ENCODE results near the gene FAM171A2. TPM values are rescaled to one million over a fixed set of nuclear protein-coding genes. Genes with fewer than 3 reads are reported as not detected.

FAM171A2 gene
- total and polyA plus RNA-seq, 7 donors: 0.66 to 1.7 (median 1.4) TPM; not detected in 2

DNA sequence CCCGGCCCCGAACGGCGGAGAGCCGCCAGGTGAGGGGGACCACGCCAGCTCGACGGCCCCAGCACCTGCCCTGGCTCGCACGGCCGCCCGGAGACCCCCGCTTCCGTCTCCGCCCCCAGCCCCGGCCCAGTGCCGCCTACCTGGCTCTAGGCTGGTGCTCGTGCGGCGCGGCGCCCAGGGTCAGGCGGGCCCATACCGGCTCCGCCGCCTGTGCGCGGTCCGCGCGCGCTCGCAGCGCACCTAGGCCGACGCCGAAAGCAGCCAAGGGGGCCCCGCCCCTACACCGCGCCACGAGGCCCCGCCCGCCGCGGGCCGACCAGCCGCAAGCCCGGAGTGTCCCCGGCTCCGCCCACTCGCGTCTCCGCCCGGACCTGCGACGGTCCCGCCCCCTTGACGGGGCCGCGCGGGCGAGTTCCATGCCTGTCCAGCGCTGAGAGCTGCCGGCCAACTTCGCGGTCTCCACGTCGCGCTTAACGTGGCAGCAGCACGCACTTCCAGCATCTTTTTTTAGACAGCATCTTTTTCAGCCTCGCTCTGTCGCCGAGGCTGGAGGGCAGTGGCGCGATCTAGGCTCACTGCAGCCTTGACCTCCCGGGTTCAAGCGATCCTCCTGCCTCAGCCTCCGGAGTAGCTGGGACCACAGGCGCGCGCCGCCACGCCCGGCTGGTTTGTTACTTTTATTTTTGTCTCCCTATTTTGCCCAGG is 38.9 kb downstream of the FAM171A2 start, which contains the start of gene SLC25A39:
TSS of gene SLC25A39 (minus strand) at position 253 of the 705 bp plus-strand sequence. CDS start 1,261 bp downstream, outside the sequence.
- Histone ChIP-seq H3K27ac (peak within 1 kb of the TSS; percentile 94 to 99 (median 97)), H3K9me3 (no peaks in the 10 kb centered on the region), H3K27me3 (no peaks in the 10 kb centered on the region), H3K4me3 (peak within 1 kb of the TSS; percentile 67 to 97 (median 88)), H3K36me3 (peaks cover 22 to 30% (median 26%) of the 10 kb centered on the region in 4 donors), H3K4me1 (peaks cover 0 to 35% (median 26%) of the 10 kb centered on the region in 4 donors)
- WGBS, 2 donors: 0 to 1% methylated on average over 85 of the region's 85 CpGs
- DNase-seq: peak; percentile 98
- TF ChIP-seq POLR2AphosphoS5 (IDR thresholded peaks at IDR 0.05): peak; percentile 88 to 97 (median 94)
- TF ChIP-seq, protein P1, sequence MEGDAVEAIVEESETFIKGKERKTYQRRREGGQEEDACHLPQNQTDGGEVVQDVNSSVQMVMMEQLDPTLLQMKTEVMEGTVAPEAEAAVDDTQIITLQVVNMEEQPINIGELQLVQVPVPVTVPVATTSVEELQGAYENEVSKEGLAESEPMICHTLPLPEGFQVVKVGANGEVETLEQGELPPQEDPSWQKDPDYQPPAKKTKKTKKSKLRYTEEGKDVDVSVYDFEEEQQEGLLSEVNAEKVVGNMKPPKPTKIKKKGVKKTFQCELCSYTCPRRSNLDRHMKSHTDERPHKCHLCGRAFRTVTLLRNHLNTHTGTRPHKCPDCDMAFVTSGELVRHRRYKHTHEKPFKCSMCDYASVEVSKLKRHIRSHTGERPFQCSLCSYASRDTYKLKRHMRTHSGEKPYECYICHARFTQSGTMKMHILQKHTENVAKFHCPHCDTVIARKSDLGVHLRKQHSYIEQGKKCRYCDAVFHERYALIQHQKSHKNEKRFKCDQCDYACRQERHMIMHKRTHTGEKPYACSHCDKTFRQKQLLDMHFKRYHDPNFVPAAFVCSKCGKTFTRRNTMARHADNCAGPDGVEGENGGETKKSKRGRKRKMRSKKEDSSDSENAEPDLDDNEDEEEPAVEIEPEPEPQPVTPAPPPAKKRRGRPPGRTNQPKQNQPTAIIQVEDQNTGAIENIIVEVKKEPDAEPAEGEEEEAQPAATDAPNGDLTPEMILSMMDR (IDR thresholded peaks at IDR 0.05): no peak
- no peak for TF ChIP-seq EP300 (IDR thresholded peaks at IDR 0.05)
- TF ChIP-seq POLR2A (IDR thresholded peaks at IDR 0.05): peak; percentile 34 to 50
- intact Hi-C loops (cut with DNase I): loop anchor here (1.0 kb wide), 2 partner anchors 16 to 103 kb away; partner anchors contain the start of gene RUNDC3A

DNA sequence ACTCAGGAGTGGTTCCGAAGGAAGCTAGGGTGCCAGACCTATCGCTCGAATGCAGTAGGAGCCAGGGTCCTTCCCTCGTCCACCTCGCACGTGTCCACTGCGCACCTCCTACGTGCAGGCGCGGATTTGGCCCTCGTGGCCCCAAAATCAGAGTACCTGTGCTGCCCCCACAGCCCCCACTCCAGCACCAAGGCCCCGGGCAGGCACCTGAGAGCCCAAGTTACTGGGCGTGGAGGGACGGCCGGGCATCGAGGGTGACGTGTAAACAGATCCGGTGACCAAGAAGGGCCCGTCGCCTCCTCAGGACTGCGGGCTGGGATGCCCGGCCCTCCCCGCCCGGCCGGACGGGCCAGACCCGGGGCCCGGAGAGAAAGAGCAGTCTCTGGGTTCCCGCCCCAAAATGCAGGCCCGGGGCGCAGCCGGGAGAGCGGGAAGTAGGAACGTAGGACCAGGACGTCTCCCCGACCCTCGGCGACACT is 39.5 kb downstream of the FAM171A2 start:
- DNase-seq: no peak
- peak overlapping the region; percentile 67 to 97 (median 88) for H3K4me3 ChIP-seq
- no peaks in the 10 kb centered on the region for H3K27me3 ChIP-seq
- TF ChIP-seq, protein P1 (IDR thresholded peaks at IDR 0.05): no peak
- TF ChIP-seq POLR2AphosphoS5 (IDR thresholded peaks at IDR 0.05) (no peak), EP300 (IDR thresholded peaks at IDR 0.05) (no peak), POLR2A (IDR thresholded peaks at IDR 0.05) (no peak)
- H3K9me3 ChIP-seq: no peaks in the 10 kb centered on the region
- peaks cover 0 to 35% (median 26%) of the 10 kb centered on the region in 4 donors for H3K4me1 ChIP-seq
- intact Hi-C loops (cut with DNase I): loop anchor here (1.0 kb wide), 2 partner anchors 16 to 103 kb away; partner anchors contain the start of gene RUNDC3A
- H3K36me3 ChIP-seq: peaks cover 22 to 36% (median 31%) of the 10 kb centered on the region in 4 donors
- WGBS, 2 donors: 1 to 2% methylated on average over 38 of the region's 38 CpGs
- H3K27ac ChIP-seq: peak overlapping the region; percentile 94 to 99 (median 97)

GRCh38 chr17:44323359-44324091 is 40.1 kb downstream of the FAM171A2 start:
- peak overlapping the region in 2 of 4 donors; percentile 94 to 99 for H3K27ac ChIP-seq
- H3K36me3 ChIP-seq: peaks cover 22 to 37% (median 31%) of the 10 kb centered on the region in 4 donors
- peaks cover 0 to 35% (median 26%) of the 10 kb centered on the region in 4 donors for H3K4me1 ChIP-seq
- peak overlapping the region; percentile 67 to 97 (median 88) for H3K4me3 ChIP-seq
- no peaks in the 10 kb centered on the region for H3K9me3 ChIP-seq
- intact Hi-C loops (cut with DNase I): loop anchor here (1.0 kb wide), 2 partner anchors 15 to 102 kb away; partner anchors contain the start of gene RUNDC3A
- H3K27me3 ChIP-seq: no peaks in the 10 kb centered on the region
- WGBS, 2 donors: 49 to 66% methylated on average over 27 of the region's 27 CpGs
- no peak for DNase-seq
- no peak for TF ChIP-seq POLR2AphosphoS5 (IDR thresholded peaks at IDR 0.05)
- no peak for TF ChIP-seq EP300 (IDR thresholded peaks at IDR 0.05)
- TF ChIP-seq, protein P1 (IDR thresholded peaks at IDR 0.05): no peak
- no peak for TF ChIP-seq POLR2A (IDR thresholded peaks at IDR 0.05)

- intact Hi-C loops (cut with DNase I): no loop called here
- TF ChIP-seq EP300 (IDR thresholded peaks at IDR 0.05) (no peak), POLR2AphosphoS5 (IDR thresholded peaks at IDR 0.05) (no peak), POLR2A (IDR thresholded peaks at IDR 0.05) (no peak)
- TF ChIP-seq, protein P1 (IDR thresholded peaks at IDR 0.05): no peak
- Histone ChIP-seq H3K36me3 (peaks cover 22 to 37% (median 31%) of the 10 kb centered on the region in 4 donors), H3K4me1 (peaks cover 0 to 34% (median 26%) of the 10 kb centered on the region in 4 donors), H3K27me3 (peaks cover 0 to 6% (median 3%) of the 10 kb centered on the region in 3 donors), H3K27ac (no peak overlapping the region), H3K4me3 (no peak overlapping the region), H3K9me3 (no peaks in the 10 kb centered on the region)
- WGBS, 2 donors: 96 to 97% methylated on average over 11 of the region's 11 CpGs
- no peak for DNase-seq
These were observed 41.3 kb downstream of the FAM171A2 start for GRCh38 chr17:44322236-44322895.
